Endothelial cell of umbilical vein (primary cell): Measurements from ENCODE around the gene SLC6A6.

Experiments
- CTCF ChIP-seq, 2 donors: IDR thresholded peaks; 1 replicate in 1 of 2; 2 replicates in 1 of 2; pipeline ENCODE4 v1.5.1; 2011; ENCODE audit warnings: low read length in 2 of 2, mild to moderate bottlenecking in 2 of 2, moderate library complexity in 2 of 2, control low read depth in 1 of 2, inconsistent platforms in 1 of 2, low read depth in 1 of 2; ENCODE audit not compliant: insufficient read depth in 1 of 2; ENCODE audit errors: extremely low read depth in 1 of 2
- POLR2AphosphoS5 ChIP-seq: IDR thresholded peaks from 2 replicates; pipeline ENCODE4 v1.6.1; 2012; ENCODE audit warnings: low read depth, mild to moderate bottlenecking, control low read depth, low read length, moderate library complexity; ENCODE audit not compliant: insufficient read depth

- TF ChIP-seq POLR2AphosphoS5 = no peak
- no peak for TF ChIP-seq CTCF (IDR thresholded peaks at IDR 0.05; ENCODE audit: extremely low read depth in 1 of 2, insufficient read depth in 1 of 2, low read depth in 1 of 2, low read length in 2 of 2)
Measured at GRCh38 chr3:14416453-14416852, 14.0 kb downstream of the SLC6A6 start.
